Measurements from ENCODE around the gene UBE3B. TPM values are rescaled to one million over a fixed set of nuclear protein-coding genes. Genes with fewer than 3 reads are reported as not detected.

The UBE3B gene
- total RNA-seq, 1 experiment from 2014 or later, result 25.7 TPM

DNA sequence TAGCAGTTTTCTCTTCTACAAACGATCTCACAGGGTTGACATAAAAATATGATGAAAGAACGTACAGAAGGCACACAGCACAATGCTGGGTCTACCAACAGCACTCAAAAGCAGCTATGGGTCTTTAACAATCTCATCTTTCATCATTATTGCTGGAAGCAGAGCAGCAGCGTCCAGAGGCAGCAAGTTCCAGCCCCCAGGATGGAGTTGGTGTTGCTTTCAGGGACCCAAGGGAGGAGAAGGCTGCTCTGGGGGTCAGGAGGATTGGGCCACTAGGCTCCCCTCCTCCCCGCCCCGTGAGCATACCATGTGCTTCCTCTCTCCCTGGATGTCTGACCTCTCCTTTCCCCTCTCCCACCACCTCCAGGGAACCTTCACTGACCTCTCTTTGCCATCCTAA lies 13.7 kb upstream of the UBE3B start:
- Histone ChIP-seq H3K4me1 (ENCODE audit: insufficient read depth, low read length) (peaks cover 47% of the 10 kb centered on the region), H3K9me3 (ENCODE audit: low read length) (no peaks in the 10 kb centered on the region), H3K9ac (ENCODE audit: low read length) (peak overlapping the region; percentile 37), H3K27ac (ENCODE audit: low read length) (peak overlapping the region; percentile 85), H3K36me3 (ENCODE audit: low read depth, low read length) (peaks cover 34% of the 10 kb centered on the region), H4K20me1 (ENCODE audit: low read length) (no peaks in the 10 kb centered on the region), H3K4me3 (ENCODE audit: low read length) (peak overlapping the region; percentile 46; the same call in 1 of the 2 replicates), H2AFZ (ENCODE audit: low read length) (peak overlapping the region; percentile 57; the same call in 1 of the 2 replicates), H3K27me3 (ENCODE audit: low read length) (no peaks in the 10 kb centered on the region), H3K79me2 (ENCODE audit: low read length) (peaks cover 85% of the 10 kb centered on the region), H3F3A (ENCODE audit: low read length, unreplicated experiment) (peaks cover 18% of the 10 kb centered on the region), H3K9me2 (replicated peaks; ENCODE audit: low read length) (no peaks in the 10 kb centered on the region), H3K4me2 (ENCODE audit: low read length) (peak overlapping the region; percentile 78)
- TF ChIP-seq EZH2phosphoT487 (IDR thresholded peaks at IDR 0.05; ENCODE audit: borderline replicate concordance, low read length), result no peak
- TF ChIP-seq, protein P1, sequence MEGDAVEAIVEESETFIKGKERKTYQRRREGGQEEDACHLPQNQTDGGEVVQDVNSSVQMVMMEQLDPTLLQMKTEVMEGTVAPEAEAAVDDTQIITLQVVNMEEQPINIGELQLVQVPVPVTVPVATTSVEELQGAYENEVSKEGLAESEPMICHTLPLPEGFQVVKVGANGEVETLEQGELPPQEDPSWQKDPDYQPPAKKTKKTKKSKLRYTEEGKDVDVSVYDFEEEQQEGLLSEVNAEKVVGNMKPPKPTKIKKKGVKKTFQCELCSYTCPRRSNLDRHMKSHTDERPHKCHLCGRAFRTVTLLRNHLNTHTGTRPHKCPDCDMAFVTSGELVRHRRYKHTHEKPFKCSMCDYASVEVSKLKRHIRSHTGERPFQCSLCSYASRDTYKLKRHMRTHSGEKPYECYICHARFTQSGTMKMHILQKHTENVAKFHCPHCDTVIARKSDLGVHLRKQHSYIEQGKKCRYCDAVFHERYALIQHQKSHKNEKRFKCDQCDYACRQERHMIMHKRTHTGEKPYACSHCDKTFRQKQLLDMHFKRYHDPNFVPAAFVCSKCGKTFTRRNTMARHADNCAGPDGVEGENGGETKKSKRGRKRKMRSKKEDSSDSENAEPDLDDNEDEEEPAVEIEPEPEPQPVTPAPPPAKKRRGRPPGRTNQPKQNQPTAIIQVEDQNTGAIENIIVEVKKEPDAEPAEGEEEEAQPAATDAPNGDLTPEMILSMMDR (conservative IDR thresholded peaks at IDR 0.05; ENCODE audit: low read depth, low read length), result no peak
- TF ChIP-seq EZH2 (IDR thresholded peaks at IDR 0.05; ENCODE audit: low read length, unreplicated experiment), result no peak
- TSS peak; percentile 83 for BruUV-seq (replicated peaks)
- ChIA-PET POLR2A (ENCODE audit: unreplicated experiment) (interaction anchor here (2.3 kb wide), 1 partner anchor 13 kb away, joined by 14 read pairs; the partner anchor contains the start of genes KCTD10 and UBE3B), CTCF (interaction anchor here (0.5 kb wide), 1 partner anchor 79 kb away, joined by 3 read pairs; no protein-coding TSS in a partner anchor)
- ATAC-seq (no peak), DNase-seq (no peak)
- intact Hi-C loops (cut with micrococcal nuclease), result loop anchor here (1.0 kb wide), 3 partner anchors 13 to 31 kb away; no protein-coding TSS in a partner anchor

DNA sequence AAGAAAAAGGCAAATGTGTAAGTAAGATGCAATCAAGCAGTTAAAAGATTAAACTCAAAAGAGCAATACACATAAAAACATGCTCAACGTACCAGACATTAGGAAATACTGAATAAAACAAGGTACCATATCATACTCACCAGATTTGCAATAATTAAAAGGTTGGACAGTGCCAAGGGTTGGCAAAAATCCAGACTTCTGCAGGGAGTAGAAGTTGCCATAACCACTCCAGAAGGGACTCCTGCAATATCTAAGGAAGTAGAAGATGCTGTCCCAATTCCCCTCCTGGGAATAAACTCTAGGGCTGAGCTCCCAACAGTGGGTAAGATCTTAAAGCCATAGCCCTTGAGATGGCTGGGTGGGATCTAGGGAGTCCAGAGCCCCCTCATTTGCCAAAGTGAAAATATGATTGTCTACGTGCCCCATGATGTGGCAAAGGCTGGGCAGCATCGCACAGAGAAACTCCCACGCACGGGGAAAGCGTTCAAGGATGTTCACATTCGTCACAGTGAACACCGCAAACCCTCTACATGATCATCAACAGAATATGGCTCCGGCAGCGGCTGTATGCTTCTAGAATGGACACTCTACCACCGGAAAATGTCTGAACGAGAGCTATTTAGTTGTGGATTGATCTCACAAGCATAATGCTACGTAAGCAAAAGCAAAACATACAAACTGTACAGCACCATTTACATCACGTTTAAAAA lies 12.6 kb upstream of the UBE3B start:
- Histone ChIP-seq H3K9ac (ENCODE audit: low read length) (no peak overlapping the region), H3K9me2 (replicated peaks; ENCODE audit: low read length) (no peaks in the 10 kb centered on the region), H2AFZ (ENCODE audit: low read length) (no peak overlapping the region), H3K79me2 (ENCODE audit: low read length) (peaks cover 85% of the 10 kb centered on the region), H3K27ac (ENCODE audit: low read length) (no peak overlapping the region; the same call in 1 of the 2 replicates), H4K20me1 (ENCODE audit: low read length) (no peaks in the 10 kb centered on the region), H3K4me3 (ENCODE audit: low read length) (no peak overlapping the region), H3K9me3 (ENCODE audit: low read length) (no peaks in the 10 kb centered on the region), H3K4me2 (ENCODE audit: low read length) (no peak overlapping the region; the same call in 1 of the 2 replicates), H3F3A (ENCODE audit: low read length, unreplicated experiment) (peaks cover 18% of the 10 kb centered on the region), H3K4me1 (ENCODE audit: insufficient read depth, low read length) (peaks cover 47% of the 10 kb centered on the region), H3K36me3 (ENCODE audit: low read depth, low read length) (peaks cover 36% of the 10 kb centered on the region), H3K27me3 (ENCODE audit: low read length) (no peaks in the 10 kb centered on the region)
- DNase-seq, result no peak
- ChIA-PET POLR2A (ENCODE audit: unreplicated experiment) (no interaction called here), CTCF (no interaction called here)
- intact Hi-C loops (cut with micrococcal nuclease), result no loop called here
- no peak for TF ChIP-seq EZH2phosphoT487 (IDR thresholded peaks at IDR 0.05; ENCODE audit: borderline replicate concordance, low read length)
- no peak for TF ChIP-seq EZH2 (IDR thresholded peaks at IDR 0.05; ENCODE audit: low read length, unreplicated experiment)
- TF ChIP-seq, protein P1 (conservative IDR thresholded peaks at IDR 0.05; ENCODE audit: low read depth, low read length), result no peak
- no TSS peak for BruUV-seq (replicated peaks)
- ATAC-seq, result no peak

DNA sequence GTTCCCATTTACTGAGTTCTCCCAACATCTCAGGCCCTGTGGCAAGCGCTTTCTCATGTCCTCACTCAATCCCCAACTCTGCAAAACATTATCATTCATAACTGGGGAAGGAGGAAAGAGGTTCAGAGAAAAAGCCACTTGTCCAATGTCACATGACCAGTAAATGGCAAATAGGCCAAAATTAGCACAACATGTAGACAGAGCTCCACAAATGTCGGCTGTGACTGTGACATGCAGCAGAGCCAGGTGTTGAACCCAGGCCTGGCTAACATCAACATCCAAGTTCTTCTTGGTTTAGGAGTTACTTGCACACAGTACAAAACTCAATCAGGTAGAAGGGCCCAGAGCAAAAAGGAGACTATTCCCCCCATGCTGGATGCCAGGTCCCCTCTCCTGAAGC lies 11.1 kb upstream of the UBE3B start:
- CTCF ChIA-PET, result no interaction called here
- TF ChIP-seq, protein P1 (conservative IDR thresholded peaks at IDR 0.05; ENCODE audit: low read depth, low read length), result no peak
- TF ChIP-seq EZH2phosphoT487 (IDR thresholded peaks at IDR 0.05; ENCODE audit: borderline replicate concordance, low read length) (no peak), EZH2 (IDR thresholded peaks at IDR 0.05; ENCODE audit: low read length, unreplicated experiment) (no peak)
- POLR2A ChIA-PET (ENCODE audit: unreplicated experiment), result no interaction called here
- no TSS peak for BruUV-seq (replicated peaks)
- Histone ChIP-seq H3K79me2 (ENCODE audit: low read length) (peaks cover 85% of the 10 kb centered on the region), H3K4me2 (ENCODE audit: low read length) (no peak overlapping the region), H3F3A (ENCODE audit: low read length, unreplicated experiment) (peaks cover 18% of the 10 kb centered on the region), H3K27me3 (ENCODE audit: low read length) (no peaks in the 10 kb centered on the region), H2AFZ (ENCODE audit: low read length) (no peak overlapping the region), H3K9ac (ENCODE audit: low read length) (no peak overlapping the region), H3K27ac (ENCODE audit: low read length) (no peak overlapping the region), H3K9me3 (ENCODE audit: low read length) (no peaks in the 10 kb centered on the region), H3K36me3 (ENCODE audit: low read depth, low read length) (peaks cover 34% of the 10 kb centered on the region), H3K4me3 (ENCODE audit: low read length) (no peak overlapping the region), H3K9me2 (replicated peaks; ENCODE audit: low read length) (no peaks in the 10 kb centered on the region), H3K4me1 (ENCODE audit: insufficient read depth, low read length) (peaks cover 37% of the 10 kb centered on the region), H4K20me1 (ENCODE audit: low read length) (no peaks in the 10 kb centered on the region)
- intact Hi-C loops (cut with micrococcal nuclease), result no loop called here
- no peak for DNase-seq
- ATAC-seq, result no peak

All from PC-3 (cell line).